Measurements from ENCODE around the gene CRYBB1. TPM values are rescaled to one million over a fixed set of nuclear protein-coding genes. Genes with fewer than 3 reads are reported as not detected.

CRYBB1 gene
- total RNA-seq, 2 experiments from 2014 or later: not detected

GRCh38 chr22:26658161-26658560, 40.3 kb upstream of the CRYBB1 start:
- H3K27me3 Mint-ChIP-seq: peaks cover 4% of the 10 kb centered on the region
- TF ChIP-seq CTCF (IDR thresholded peaks at IDR 0.05): no peak
- H3K4me1 Mint-ChIP-seq (ENCODE audit: low read depth): peaks cover 28% of the 10 kb centered on the region
- intact Hi-C loops (cut with micrococcal nuclease): no loop called here
- peak overlapping the region; percentile 87 for H3K27ac Mint-ChIP-seq
- DNase-seq: peak; percentile 36
- ChIA-PET CTCF (no interaction called here), POLR2A (interaction anchor here (0.8 to 6.0 kb wide), 2 partner anchors 13 to 16 kb away, joined by 3 to 33 read pairs; no protein-coding TSS in a partner anchor)
- H3K4me3 Mint-ChIP-seq: peak overlapping the region; percentile 83
- peak; percentile 25 for ATAC-seq
- H3K36me3 Mint-ChIP-seq (ENCODE audit: low read depth): no peaks in the 10 kb centered on the region
- no peaks in the 10 kb centered on the region for H3K9me3 Mint-ChIP-seq

GRCh38 chr22:26656891-26657851, 39.3 kb upstream of the CRYBB1 start, which contains the start of gene MIAT:
TSS of gene MIAT (plus strand) at chr22:26657588.
- POLR2A ChIA-PET: interaction anchor here (0.6 to 1.3 kb wide), 6 partner anchors 13 to 78 kb away, joined by 3 to 4 read pairs (median 3); no protein-coding TSS in a partner anchor

GRCh38 chr22:26651815-26652214, 34.0 kb upstream of the CRYBB1 start:
- H3K27me3 Mint-ChIP-seq: no peaks in the 10 kb centered on the region
- POLR2A ChIA-PET: no interaction called here
- H3K36me3 Mint-ChIP-seq (ENCODE audit: low read depth): no peaks in the 10 kb centered on the region
- no peak overlapping the region for H3K4me3 Mint-ChIP-seq
- ATAC-seq: no peak
- H3K27ac Mint-ChIP-seq: no peak overlapping the region
- intact Hi-C loops (cut with micrococcal nuclease): no loop called here
- no peak for DNase-seq
- CTCF ChIA-PET: interaction anchor here (1.0 to 1.9 kb wide), 4 partner anchors 11 to 148 kb away, joined by 3 to 8 read pairs (median 3); no protein-coding TSS in a partner anchor
- no peak for TF ChIP-seq CTCF (IDR thresholded peaks at IDR 0.05)
- peaks cover 40% of the 10 kb centered on the region for H3K4me1 Mint-ChIP-seq (ENCODE audit: low read depth)
- no peaks in the 10 kb centered on the region for H3K9me3 Mint-ChIP-seq

More at GRCh38 chr22:26656891-26657851, 39.3 kb upstream of the CRYBB1 start, which contains the start of gene MIAT:
- H3K27ac Mint-ChIP-seq: peak within 1 kb of the TSS; percentile 87
- H3K9me3 Mint-ChIP-seq: no peaks in the 10 kb centered on the region
- CTCF ChIA-PET: interaction anchor here (2.9 kb wide), 1 partner anchor 155 kb away, joined by 15 read pairs; no protein-coding TSS in a partner anchor
- TF ChIP-seq CTCF (IDR thresholded peaks at IDR 0.05): no peak
- intact Hi-C loops (cut with micrococcal nuclease): no loop called here
- H3K27me3 Mint-ChIP-seq: peaks cover 4% of the 10 kb centered on the region
- DNase-seq (peak; percentile 83), ATAC-seq (peak; percentile 86)
- H3K36me3 Mint-ChIP-seq (ENCODE audit: low read depth): no peaks in the 10 kb centered on the region
- peaks cover 28% of the 10 kb centered on the region for H3K4me1 Mint-ChIP-seq (ENCODE audit: low read depth)
- H3K4me3 Mint-ChIP-seq: peak within 1 kb of the TSS; percentile 83

- H3K27ac Mint-ChIP-seq: no peak overlapping the region
- H3K4me1 Mint-ChIP-seq (ENCODE audit: low read depth): peaks cover 49% of the 10 kb centered on the region
- DNase-seq (peak; percentile 49), ATAC-seq (peak; percentile 80)
- no peaks in the 10 kb centered on the region for H3K36me3 Mint-ChIP-seq (ENCODE audit: low read depth)
- intact Hi-C loops (cut with micrococcal nuclease): no loop called here
- ChIA-PET POLR2A (interaction anchor here (0.7 to 1.1 kb wide), 3 partner anchors 9 to 170 kb away, joined by 3 read pairs; no protein-coding TSS in a partner anchor), CTCF (interaction anchor here (1.0 to 1.9 kb wide), 8 partner anchors 10 to 150 kb away, joined by 3 to 8 read pairs (median 4); no protein-coding TSS in a partner anchor)
- H3K9me3 Mint-ChIP-seq: no peaks in the 10 kb centered on the region
- no peaks in the 10 kb centered on the region for H3K27me3 Mint-ChIP-seq
- TF ChIP-seq CTCF (IDR thresholded peaks at IDR 0.05): no peak
- no peak overlapping the region for H3K4me3 Mint-ChIP-seq
Measured at GRCh38 chr22:26650722-26651421, 33.0 kb upstream of the CRYBB1 start.

All from activated CD8-positive, alpha-beta T cell treated with anti-CD3 and anti-CD28 coated beads for 36 hours (primary cell).